Suppressor macrophage (primary cell): ENCODE data around the gene TEKT3.

ENCODE experiments used
- DNase-seq, 4 experiments: peaks; one replicate each; pipeline ENCODE4 v3.0.0-alpha.2; 2020 to 2022

TEKT3 gene

DNA sequence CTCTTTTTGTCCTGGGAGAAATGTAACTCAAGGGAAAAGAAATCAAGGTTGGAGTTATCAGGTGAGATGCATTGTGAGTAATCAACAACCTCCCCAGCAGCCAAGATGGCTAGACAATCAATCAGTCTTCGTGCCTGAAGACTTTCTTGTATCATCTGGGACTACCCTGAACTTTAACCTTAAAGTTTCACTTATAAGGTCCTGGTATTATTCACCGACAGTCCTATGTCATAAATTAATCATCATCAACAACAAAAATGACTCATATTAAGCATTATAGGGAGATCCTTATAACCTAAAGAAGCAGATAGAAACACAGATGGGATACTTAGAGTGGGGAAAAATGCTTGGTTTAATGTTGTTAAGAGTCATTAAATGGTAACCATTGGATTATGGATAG lies 7.7 kb upstream of the TEKT3 start:
- no peak for DNase-seq

- no peak for DNase-seq
These were observed 6.6 kb upstream of the TEKT3 start for GRCh38 chr17:15348021-15348420.

GRCh38 chr17:15346066-15346595 lies 4.7 kb upstream of the TEKT3 start:
- DNase-seq = no peak

- no peak for DNase-seq
These were observed 2.4 kb upstream of the TEKT3 start for GRCh38 chr17:15343749-15344148.

GRCh38 chr17:15342460-15342859 lies 1.1 kb upstream of the TEKT3 start:
- no peak for DNase-seq

DNA sequence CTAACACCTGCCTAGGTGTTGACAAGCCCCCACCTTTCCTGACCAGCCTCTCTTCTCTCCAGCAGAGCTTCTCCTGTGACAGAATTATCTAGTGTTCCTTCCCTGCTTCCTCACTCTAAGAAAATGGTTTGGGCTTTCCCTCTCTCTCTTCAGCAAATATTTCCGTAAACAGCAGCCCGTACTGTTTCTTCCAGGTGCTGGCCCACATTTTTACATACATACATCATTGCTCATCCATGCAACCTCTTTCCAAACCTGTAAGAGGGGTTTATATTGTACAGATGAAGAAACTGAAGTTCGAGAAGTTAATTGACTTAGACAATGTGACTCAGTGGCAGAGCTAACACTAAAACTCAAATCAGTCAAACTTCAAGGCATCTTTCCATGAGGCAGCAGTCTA lies 569 bp upstream of the TEKT3 start:
- DNase-seq = no peak

GRCh38 chr17:15340966-15341365 lies 431 bp downstream of the TEKT3 start:
- DNase-seq = no peak

- no peak for DNase-seq
These were observed 6.0 kb downstream of the TEKT3 start for GRCh38 chr17:15335446-15335845.

DNA sequence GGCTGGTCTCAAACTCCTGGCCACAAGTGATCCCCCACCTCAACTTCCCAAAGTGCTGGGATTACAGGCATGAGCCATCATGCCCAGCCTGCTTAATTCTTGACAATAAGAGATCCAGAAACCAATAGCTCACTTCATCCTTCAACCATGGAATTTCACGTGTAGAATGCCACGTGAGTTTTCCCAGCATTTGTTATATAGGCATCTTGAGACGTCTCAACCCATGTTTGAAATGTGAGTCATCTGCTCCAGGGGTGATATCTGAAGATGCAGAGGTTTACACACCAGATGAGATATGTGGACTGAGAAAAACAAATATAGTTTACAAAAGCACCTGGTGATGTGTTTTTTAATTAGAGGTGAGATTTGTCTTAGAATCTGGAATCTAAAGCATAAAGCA lies 7.1 kb downstream of the TEKT3 start:
- DNase-seq = no peak

DNA sequence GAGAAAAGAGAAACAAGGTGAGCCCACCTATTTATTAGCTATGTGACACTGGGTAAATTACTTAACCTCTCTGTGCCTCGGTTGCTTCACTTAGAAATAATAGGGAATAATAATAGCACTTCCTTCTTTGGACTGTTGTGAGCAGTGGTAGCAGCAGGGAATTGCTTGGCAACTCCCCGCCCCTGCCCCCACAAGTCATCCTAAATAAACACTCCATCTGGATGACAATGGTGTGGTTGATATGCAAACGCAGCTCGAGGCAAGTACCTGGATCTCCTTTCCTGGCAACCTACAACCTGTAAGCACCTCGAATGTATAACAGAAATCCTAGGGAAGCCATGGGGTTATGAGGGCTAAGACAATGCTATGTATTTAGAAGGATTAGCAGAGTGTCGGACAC lies 9.1 kb downstream of the TEKT3 start:
- no peak for DNase-seq

DNA sequence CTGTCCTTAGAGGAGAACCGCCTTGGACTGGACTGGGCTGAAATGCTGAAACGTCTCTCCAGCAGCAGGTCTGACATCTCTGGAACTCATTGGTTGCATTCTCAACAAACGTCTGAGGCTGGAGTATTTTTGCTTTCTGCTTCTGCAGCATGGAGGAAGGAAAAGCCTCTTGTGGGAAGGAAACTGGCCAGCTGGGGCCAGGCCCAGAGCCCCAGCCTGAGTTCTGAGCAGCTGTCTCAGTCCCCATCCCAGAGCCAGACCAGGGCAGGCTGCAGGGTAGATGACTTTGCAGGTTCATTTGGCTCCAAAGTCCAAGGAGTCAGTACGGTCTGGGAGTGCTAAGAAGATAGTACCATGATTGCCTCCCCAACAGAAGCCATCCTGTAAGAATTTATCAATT lies 18.3 kb downstream of the TEKT3 start:
- no peak for DNase-seq

- DNase-seq = no peak
These were observed 19.7 kb downstream of the TEKT3 start for GRCh38 chr17:15321556-15322251.

DNA sequence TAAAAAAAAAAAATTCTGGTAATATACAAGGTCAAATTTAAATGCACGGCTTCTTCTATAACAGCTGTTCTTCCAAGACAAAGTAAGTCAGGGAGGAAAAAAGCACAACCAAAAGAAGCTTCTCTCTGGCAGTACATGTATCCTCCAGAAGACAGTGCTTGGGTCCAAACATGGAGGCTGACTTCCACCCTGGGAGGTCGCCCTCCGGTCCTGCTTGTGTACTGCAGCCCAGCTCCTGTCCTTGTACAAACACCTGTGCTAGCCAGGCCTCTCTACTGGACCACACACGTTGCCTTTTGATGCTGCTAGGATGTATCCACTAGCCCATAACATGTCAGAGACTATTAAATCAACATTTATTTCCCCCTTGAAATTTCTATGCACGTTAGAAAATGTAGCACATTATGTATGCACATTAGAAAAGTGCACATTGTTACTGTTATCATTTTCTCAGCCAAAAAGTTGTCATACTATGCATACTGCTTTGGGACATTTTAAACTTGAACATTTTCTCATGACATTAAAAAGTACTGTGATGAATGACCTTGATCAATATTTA lies 21.9 kb downstream of the TEKT3 start:
- no peak for DNase-seq

GRCh38 chr17:15311996-15312395 lies 29.4 kb downstream of the TEKT3 start:
- DNase-seq = no peak

DNA sequence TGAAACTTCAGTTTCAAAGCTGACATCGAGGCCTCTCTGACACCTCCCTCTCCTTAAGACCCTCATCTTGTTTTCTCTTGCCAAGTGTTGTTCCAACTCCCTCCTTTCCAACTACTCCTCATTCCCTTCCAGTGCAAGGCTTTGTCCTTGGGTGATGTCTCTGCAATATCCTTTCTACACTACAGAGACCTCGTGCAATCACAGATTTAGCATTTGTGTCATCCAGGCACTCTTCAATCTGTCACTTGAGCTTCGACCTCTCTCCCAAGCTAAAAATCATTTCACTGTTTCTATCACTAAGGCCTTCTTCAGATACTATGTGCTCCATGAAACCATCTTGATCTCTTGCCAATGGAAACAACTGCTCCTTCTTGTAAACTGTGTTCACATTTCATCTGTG lies 31.6 kb downstream of the TEKT3 start:
- DNase-seq = no peak

DNA sequence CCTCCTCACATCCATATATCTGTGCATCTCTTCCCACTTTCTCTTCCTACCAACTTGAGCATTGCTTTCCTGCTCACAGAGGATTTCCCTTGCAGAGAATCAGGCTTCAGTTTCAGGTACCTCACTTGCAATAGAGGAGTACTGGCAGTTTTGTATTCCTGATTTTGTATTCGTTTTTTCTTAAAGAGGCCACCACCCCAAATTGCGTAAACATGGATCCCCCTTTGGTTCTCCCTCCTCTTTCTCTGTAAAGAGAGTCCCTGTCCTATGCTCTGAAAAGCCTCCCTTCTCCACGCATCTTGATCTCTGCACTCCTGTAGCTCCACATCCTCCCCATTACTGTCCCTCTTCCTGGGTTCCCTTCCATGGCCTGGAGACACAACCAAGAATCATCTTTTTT lies 32.2 kb downstream of the TEKT3 start:
- no peak for DNase-seq

DNA sequence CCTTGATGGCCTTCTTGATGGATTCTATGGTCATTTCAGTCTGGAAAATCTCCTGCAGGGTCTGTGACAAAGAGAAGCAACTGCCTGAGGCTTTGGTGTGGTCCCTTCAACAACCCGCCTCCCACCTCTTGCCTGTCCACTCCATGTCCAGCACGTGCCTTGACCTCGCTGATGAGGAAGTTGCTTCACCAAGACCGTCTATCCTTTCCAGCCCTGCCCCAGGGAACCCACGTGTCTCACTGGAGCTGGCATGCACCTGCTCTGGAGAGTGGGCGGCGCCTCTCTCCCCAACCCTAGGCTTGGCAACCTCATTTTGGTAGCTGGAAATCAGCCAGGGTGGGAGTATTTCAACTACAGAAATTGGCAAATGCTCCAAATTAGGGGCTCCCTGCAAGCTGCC lies 32.6 kb downstream of the TEKT3 start:
- DNase-seq = no peak

DNA sequence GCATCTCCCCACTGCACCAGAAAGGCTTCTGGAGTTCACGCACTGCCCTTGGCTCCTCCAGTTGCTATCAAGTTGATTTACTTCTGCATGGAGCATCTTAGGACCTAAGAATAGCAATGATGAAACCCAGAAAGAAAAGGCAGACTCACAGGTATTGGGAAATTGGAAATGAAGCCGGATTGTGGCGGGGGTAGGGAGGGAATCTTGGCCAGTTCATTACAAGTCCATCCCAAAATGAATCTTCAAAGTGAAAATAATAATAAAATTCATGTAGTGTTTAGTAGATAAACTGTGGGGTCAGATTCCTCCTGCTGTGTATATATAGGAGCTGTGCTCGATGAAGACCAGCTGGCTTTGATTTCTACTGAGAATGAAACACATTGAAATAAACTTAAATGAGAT lies 33.7 kb downstream of the TEKT3 start:
- DNase-seq = no peak

- no peak for DNase-seq
These were observed 37.5 kb downstream of the TEKT3 start for GRCh38 chr17:15303851-15304250.

GRCh38 chr17:15303268-15303667 lies 38.1 kb downstream of the TEKT3 start:
- DNase-seq = no peak

GRCh38 chr17:15301845-15302244 lies 39.6 kb downstream of the TEKT3 start:
- DNase-seq = no peak

GRCh38 chr17:15298176-15298575 lies 43.2 kb downstream of the TEKT3 start:
- DNase-seq = no peak

DNA sequence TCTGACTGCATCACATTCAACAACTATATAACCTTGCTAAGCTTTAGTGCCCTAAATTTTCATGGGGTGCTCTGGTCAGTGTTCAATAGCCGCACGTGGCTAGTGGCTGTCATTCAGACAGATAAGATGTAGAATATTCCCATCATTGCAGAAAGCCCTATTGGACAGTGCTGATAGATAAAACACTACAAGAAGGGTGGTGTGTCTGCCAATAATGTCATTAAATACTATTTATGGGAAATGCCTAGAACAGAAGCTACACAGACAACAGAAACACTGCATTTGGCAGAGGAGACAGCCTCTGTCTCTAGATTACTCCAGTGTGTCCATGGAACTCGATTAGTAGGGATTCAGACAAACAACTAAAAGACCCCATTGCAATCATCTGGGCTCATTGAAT lies 47.8 kb downstream of the TEKT3 start:
- no peak for DNase-seq

- no peak for DNase-seq
These were observed 49.6 kb downstream of the TEKT3 start for GRCh38 chr17:15291674-15292361.
